ENCODE data around the gene RAP1A.
A peak's percentile ranks its signal among the peaks of the same experiment; 100 is the strongest.

DNA sequence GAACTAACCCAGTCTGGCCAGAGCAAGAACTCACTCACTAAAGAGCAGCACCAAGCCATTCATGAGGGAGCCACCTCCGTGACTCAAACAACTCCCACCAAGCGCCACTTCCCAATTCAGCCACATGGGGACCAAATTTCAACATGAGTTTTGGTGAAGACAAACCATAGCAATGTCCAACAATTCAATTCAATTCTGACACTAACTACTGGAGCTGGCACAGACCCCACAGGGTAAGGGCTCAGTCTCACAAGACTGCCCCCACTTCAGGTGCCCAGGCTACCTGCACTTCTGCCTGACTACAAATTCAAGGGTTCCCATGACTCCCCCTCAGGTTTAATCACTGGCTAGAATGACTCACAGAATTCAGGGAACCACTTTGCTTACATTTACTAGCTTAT lies 48.8 kb upstream of the RAP1A start:
- TF ChIP-seq, protein P1, sequence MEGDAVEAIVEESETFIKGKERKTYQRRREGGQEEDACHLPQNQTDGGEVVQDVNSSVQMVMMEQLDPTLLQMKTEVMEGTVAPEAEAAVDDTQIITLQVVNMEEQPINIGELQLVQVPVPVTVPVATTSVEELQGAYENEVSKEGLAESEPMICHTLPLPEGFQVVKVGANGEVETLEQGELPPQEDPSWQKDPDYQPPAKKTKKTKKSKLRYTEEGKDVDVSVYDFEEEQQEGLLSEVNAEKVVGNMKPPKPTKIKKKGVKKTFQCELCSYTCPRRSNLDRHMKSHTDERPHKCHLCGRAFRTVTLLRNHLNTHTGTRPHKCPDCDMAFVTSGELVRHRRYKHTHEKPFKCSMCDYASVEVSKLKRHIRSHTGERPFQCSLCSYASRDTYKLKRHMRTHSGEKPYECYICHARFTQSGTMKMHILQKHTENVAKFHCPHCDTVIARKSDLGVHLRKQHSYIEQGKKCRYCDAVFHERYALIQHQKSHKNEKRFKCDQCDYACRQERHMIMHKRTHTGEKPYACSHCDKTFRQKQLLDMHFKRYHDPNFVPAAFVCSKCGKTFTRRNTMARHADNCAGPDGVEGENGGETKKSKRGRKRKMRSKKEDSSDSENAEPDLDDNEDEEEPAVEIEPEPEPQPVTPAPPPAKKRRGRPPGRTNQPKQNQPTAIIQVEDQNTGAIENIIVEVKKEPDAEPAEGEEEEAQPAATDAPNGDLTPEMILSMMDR (IDR thresholded peaks at IDR 0.05) = peak in 1 of 3 donors; percentile 12
- TF ChIP-seq POLR2A (IDR thresholded peaks at IDR 0.05) = no peak
